ENCODE data around the gene RNASE12.

GRCh38 chr14:20603813-20604690, 12.9 kb upstream of the RNASE12 start:
- TF ChIP-seq GATA3 (IDR thresholded peaks at IDR 0.05; ENCODE audit: low read depth, low read length) (no peak), GATA2 (IDR thresholded peaks at IDR 0.05; ENCODE audit: low read depth, low read length) (no peak)
